Large intestine (tissue), 3 donors: Measurements from ENCODE around the gene PRKCQ. TPM values are rescaled to one million over a fixed set of nuclear protein-coding genes. Genes with fewer than 3 reads are reported as not detected.

Source experiments
- DNase-seq, 2 donors: peaks; one replicate each; pipeline versions ENCODE4 v3.0.0 to v3.0.0-alpha.2; 2013
- H3K27ac ChIP-seq: one replicate; pipeline ENCODE4 v1.5.1; 2013; ENCODE audit warnings: low read length
- H3K27me3 ChIP-seq: 2 replicates; pipeline ENCODE4 v1.6.1; 2013; ENCODE audit warnings: low read length; ENCODE audit not compliant: control insufficient read depth, insufficient read depth
- H3K36me3 ChIP-seq: 2 replicates; pipeline ENCODE4 v1.6.1; 2013; ENCODE audit warnings: low read length; ENCODE audit not compliant: control insufficient read depth, insufficient read depth
- H3K4me1 ChIP-seq: one replicate; pipeline ENCODE4 v1.6.1; 2013; ENCODE audit warnings: low read length; ENCODE audit not compliant: control insufficient read depth, insufficient read depth
- H3K4me3 ChIP-seq: one replicate; pipeline ENCODE4 v1.5.1; 2013; ENCODE audit warnings: low read length
- H3K9me3 ChIP-seq: one replicate; pipeline ENCODE4 v1.6.1; 2013; ENCODE audit warnings: mild to moderate bottlenecking, low read depth, low read length, moderate library complexity; ENCODE audit not compliant: control insufficient read depth
- WGBS: methylation state at CpG from one replicate; pipeline ENCODE4 v1.1.5; 2013; ENCODE audit warnings: low lambda C conversion rate; ENCODE audit not compliant: insufficient coverage; 5-methylcytosine and 5-hydroxymethylcytosine counted together
- polyA plus RNA-seq: library from polyadenylated mRNA; unstranded; fragments of 120-200 nt; gene quantifications from one replicate; pipeline ENCODE4 v1.2.1, GENCODE V29; 2013

Gene PRKCQ
- polyA plus RNA-seq, 1 donor = 3.7 TPM

DNA sequence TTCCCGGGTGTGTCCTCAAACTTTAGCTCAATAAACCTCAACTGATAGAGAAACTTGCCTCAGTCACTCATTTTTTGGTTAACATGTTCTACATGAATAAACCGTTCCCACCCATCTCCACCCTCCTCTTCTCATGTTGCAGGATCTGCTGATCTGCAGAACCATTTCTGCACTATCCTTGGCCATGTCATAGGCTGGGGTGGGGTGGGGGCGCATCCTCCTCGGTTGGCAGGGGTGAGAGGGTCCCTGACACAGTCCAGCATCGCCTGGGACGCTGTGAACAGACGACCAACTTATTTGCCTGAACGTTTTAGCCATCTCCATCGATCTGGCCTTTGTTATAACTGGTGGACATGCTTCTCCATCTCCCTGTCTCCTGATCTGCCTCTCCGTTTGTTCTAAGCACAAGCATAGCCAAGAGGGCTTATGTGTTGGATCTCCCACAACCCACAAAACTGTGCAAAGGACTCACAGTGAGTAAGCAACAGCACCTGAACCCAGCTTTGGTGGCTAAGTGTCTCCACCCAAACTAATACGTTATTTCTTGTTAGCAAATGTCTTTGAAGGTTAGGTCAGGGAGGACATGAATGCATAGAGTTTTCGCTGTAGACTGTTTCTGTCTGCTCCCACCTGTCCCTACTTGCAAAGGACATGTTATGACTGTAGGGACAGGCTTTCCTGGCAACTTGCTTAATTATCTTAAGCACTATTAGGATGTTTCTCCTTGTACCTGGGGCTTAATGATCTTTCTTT is 51.7 kb downstream of the PRKCQ start:
- Histone ChIP-seq H3K4me1 (no peaks in the 10 kb centered on the region), H3K36me3 (no peaks in the 10 kb centered on the region), H3K9me3 (no peaks in the 10 kb centered on the region), H3K27ac (no peak overlapping the region), H3K4me3 (no peak overlapping the region), H3K27me3 (no peaks in the 10 kb centered on the region)
- DNase-seq = no peak
- no CpG with 5 or more reads among the region's 12 CpGs for WGBS

DNA sequence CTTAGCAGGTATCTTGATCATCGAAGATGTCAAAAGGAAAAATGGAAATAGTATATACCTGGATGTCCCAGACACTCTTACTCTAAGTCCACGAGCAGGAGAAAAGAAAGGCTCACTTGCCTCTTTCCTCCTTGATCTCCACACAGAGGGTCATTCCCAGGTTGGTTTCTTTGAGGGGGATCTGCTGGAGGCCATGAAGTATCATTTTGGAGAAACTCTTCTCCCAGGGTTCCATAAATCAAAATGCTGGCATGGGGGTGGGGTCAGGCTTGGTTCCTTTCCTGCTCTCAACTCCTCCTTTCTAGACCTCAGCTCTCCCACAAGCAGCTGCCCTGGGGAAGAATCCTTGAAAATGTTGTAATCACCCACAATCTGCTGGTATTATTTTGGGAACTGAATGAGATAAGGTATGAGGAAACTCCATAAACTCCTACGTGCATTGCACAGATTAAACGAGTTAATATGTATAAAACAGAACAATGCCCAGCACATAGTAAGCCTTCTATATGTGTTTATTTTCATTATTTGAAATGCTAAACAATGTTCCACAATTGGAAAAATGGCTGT is 54.4 kb downstream of the PRKCQ start:
- H3K4me1 ChIP-seq = no peaks in the 10 kb centered on the region
- 83% methylated on average over 1 of the region's 4 CpGs for WGBS
- DNase-seq = no peak

DNA sequence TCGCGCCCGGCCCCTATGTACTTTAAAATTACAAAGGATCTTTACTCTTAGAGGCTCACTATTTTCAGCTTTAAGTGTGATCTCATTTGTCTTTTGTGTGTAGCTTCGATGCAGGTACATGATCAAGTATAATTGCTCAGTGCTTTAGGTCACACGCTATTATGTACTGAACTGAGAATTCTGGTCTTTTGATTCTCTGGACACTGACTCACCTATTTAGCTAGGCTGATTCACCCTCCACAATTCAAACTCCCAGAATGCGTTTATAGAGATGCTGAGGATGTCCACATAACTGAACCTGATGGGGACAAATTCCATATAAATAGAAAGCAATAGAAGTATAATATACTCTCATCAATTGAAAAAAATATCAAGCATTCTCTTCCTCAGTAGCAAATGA is 57.8 kb downstream of the PRKCQ start:
- no peaks in the 10 kb centered on the region for H3K27me3 ChIP-seq
- no peak for DNase-seq
- no peaks in the 10 kb centered on the region for H3K36me3 ChIP-seq
- no peaks in the 10 kb centered on the region for H3K4me1 ChIP-seq
- H3K27ac ChIP-seq = no peak overlapping the region
- H3K9me3 ChIP-seq = no peaks in the 10 kb centered on the region
- H3K4me3 ChIP-seq = no peak overlapping the region
- 100% methylated on average over 3 of the region's 6 CpGs for WGBS

More for the DNA sequence above, 54.4 kb downstream of the PRKCQ start:
- no peak overlapping the region for H3K27ac ChIP-seq
- no peaks in the 10 kb centered on the region for H3K36me3 ChIP-seq
- H3K4me3 ChIP-seq = no peak overlapping the region
- H3K9me3 ChIP-seq = no peaks in the 10 kb centered on the region
- no peaks in the 10 kb centered on the region for H3K27me3 ChIP-seq

DNA sequence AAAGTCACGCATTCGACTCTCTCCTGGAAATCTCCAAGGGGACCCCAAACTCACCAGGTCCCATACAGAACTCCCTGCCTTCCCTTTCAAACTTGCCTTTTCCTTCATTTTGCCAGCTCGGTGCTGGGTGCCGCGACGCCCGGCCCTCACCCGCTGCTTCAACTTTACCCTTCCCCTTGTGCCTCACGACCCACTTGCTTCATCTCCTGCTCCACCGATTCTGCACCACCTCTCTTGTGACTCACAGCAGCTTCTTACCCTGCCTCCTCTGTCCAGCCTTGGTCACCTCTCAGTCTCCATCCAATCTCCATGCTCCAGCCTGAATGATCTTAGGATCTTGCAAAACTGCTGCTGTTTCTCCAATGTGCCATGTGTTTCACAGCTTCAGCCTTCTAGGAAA is 59.9 kb downstream of the PRKCQ start:
- H3K36me3 ChIP-seq = no peaks in the 10 kb centered on the region
- no peaks in the 10 kb centered on the region for H3K4me1 ChIP-seq
- WGBS = no CpG with 5 or more reads among the region's 10 CpGs
- H3K27me3 ChIP-seq = no peaks in the 10 kb centered on the region
- no peaks in the 10 kb centered on the region for H3K9me3 ChIP-seq
- H3K4me3 ChIP-seq = no peak overlapping the region
- H3K27ac ChIP-seq = no peak overlapping the region
- no peak for DNase-seq

DNA sequence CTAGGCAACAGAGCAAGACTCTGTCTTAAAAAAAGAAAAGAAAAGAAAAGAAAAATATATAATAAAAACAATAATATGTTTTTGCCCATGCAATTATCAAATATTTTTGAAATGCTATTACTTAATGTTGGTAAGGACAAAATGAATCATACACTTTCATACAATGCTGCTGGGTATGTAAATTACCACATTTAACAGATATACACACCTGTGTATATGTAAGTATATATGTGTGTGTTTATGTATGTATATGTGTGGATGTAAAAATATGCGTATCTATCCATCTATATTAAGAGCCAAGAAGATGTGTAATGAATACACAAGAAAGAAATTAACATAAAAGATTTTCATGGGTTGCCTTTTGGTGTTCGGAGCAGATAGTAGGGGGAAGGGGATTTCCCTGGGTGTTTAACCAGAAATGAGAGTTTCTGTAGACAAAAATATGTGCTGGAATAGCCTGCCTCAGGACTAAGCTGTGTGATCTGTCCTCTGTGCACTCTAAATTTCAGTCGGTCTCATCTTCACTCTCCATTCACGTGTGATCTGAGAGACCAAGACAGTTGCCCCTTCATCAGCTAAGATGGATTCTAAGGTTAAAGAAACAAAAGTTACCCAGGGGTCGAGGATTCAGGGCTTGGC is 61.2 kb downstream of the PRKCQ start:
- Histone ChIP-seq H3K27ac (no peak overlapping the region), H3K9me3 (no peaks in the 10 kb centered on the region), H3K27me3 (no peaks in the 10 kb centered on the region), H3K36me3 (no peaks in the 10 kb centered on the region), H3K4me1 (no peaks in the 10 kb centered on the region), H3K4me3 (no peak overlapping the region)
- DNase-seq = no peak
- 100% methylated on average over 2 of the region's 5 CpGs for WGBS

DNA sequence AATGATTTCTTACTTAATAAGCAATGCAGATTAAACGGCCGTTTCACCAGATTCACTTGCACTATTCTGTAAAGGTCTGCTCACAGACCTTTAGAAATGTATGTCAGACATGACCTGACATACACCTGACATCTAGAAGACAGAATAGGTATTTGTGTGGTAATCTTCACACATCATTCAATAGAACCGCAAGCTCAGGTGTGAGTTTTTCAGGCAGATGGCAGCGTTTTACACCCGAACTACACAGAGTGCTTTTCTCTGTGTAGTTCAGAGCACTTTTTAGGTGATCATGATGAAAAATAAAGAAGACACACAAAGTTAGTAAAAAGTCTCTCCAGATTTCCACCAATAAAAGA is 63.2 kb downstream of the PRKCQ start:
- WGBS = 85% methylated on average over 3 of the region's 5 CpGs
- Histone ChIP-seq H3K36me3 (no peaks in the 10 kb centered on the region), H3K27me3 (no peaks in the 10 kb centered on the region), H3K27ac (no peak overlapping the region), H3K4me3 (no peak overlapping the region), H3K4me1 (no peaks in the 10 kb centered on the region), H3K9me3 (no peaks in the 10 kb centered on the region)
- DNase-seq = no peak

DNA sequence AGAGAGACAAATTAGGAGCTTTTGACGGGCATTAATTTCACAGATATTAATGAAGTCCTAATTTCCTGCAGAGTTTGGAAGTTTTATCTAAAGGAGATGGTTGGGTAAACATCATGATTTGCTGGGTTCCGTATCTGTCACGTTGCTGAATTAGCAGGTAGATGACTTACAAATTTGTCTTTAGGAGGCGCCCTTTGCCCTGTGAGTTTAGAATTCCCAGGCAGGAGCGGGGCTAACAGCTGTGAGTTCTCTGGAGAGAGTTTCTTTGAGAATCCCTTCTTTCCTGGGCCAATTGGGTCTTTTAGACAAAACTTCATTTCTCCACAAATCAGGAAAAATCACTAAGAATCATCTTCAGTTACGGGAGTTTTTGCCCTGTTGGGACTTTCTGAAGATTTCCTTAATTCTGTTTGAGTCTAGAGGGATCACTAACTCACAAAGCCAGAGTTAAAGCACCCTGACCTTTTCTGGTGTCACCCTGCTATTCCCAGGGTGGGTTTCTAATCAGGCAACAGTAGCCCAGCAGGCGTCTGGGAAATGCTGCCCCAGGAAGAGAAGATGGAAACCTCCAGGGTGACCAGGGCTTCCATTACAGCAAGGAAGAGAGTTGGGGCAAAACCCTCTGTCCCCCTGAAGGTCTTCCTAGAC is 63.7 kb downstream of the PRKCQ start:
- H3K27ac ChIP-seq = no peak overlapping the region
- 67% methylated on average over 1 of the region's 7 CpGs for WGBS
- H3K27me3 ChIP-seq = no peaks in the 10 kb centered on the region
- H3K9me3 ChIP-seq = no peaks in the 10 kb centered on the region
- DNase-seq = no peak
- no peak overlapping the region for H3K4me3 ChIP-seq
- H3K4me1 ChIP-seq = no peaks in the 10 kb centered on the region
- no peaks in the 10 kb centered on the region for H3K36me3 ChIP-seq

DNA sequence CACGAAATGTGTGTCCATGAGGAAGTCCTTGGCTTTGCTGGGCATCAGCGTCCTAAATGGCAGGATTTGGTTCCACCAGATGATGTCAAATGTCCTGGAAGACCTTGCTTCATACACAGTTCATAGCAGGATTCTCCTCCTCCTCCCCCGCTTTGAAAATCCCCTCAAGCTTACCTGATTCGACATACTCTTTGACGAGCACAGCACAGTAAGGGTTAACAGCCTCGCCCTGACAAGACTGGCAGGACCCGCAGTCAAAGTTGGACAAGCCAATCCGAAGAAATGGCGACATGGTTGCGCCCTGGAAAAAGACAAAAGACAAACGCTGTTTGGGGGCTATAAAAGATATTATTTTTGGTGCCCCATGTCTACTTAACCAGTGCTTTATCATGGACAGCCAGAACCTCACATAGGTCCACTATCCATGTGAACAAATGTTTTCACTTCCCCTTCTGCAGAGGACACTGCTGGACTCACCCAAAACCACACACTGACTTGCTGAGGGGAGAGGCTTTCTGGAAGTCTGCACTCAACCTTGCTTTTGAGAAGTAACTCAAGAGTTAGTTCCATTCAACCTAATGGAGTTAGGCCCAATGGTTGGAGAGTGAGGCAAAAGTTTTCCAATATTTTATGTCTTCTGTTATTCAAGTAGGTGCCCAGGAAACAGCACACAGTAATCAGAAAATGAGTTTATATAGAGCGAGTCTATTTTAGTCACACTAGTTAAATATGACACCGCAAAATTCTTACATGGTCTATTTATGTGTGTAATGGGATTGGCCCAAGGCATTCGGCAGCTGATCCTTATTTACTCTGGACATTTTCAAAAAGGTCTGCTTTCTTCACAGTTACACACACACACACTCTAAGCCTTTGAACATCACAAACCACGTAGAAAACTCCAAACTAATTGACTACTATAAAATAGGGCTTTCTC is 65.0 kb downstream of the PRKCQ start:
- H3K27me3 ChIP-seq = no peaks in the 10 kb centered on the region
- WGBS = 68% methylated on average over 3 of the region's 15 CpGs
- no peak for DNase-seq
- no peaks in the 10 kb centered on the region for H3K4me1 ChIP-seq
- no peaks in the 10 kb centered on the region for H3K36me3 ChIP-seq
- no peak overlapping the region for H3K4me3 ChIP-seq
- no peaks in the 10 kb centered on the region for H3K9me3 ChIP-seq
- H3K27ac ChIP-seq = no peak overlapping the region

DNA sequence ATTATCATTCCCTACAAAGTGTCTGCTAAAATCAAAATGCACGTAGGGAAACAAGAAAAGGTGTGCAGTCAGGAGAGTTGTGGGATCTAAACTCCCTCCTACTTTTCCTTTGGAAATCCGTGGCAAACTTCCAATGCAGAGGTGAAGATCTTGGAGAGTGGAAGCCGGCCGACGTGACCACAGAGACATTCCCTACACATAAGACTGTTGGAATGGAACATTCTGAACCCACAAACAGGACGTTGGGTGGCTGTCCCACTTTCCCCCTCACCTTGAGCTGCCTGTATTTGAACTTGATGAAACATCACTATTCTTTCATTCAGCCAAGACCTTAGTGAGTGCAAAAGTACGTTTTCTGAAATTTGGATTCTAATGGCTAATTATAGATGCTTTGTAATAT is 65.9 kb downstream of the PRKCQ start:
- WGBS = no CpG with 5 or more reads among the region's 7 CpGs
- H3K27ac ChIP-seq = no peak overlapping the region
- H3K27me3 ChIP-seq = no peaks in the 10 kb centered on the region
- no peak overlapping the region for H3K4me3 ChIP-seq
- no peaks in the 10 kb centered on the region for H3K36me3 ChIP-seq
- DNase-seq = no peak
- H3K4me1 ChIP-seq = no peaks in the 10 kb centered on the region
- no peaks in the 10 kb centered on the region for H3K9me3 ChIP-seq

DNA sequence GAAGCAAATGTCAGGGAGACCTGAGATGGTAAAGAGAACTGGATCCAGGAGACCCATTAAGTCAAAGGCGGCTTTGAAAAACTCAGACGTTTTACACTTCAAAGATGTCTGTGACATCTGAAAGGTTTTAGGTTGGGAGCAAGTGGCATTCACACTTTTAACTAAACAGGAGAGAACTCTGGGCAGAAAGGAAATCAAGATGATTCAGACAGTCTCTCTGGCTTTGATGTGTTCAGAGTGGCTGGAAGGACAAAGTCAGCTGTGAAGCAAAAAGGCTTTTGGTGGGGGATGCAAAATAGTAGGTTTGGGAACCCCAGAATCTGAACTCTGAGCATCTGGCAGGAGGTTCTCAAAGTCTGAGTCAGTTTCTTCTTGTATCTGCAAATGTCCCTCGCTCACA is 66.6 kb downstream of the PRKCQ start:
- H3K9me3 ChIP-seq = no peaks in the 10 kb centered on the region
- WGBS = 86% methylated on average over 3 of the region's 3 CpGs
- no peak overlapping the region for H3K27ac ChIP-seq
- DNase-seq = no peak
- no peaks in the 10 kb centered on the region for H3K36me3 ChIP-seq
- no peaks in the 10 kb centered on the region for H3K4me1 ChIP-seq
- H3K4me3 ChIP-seq = no peak overlapping the region
- no peaks in the 10 kb centered on the region for H3K27me3 ChIP-seq
